HepG2 (cell line): ENCODE results near the gene SMG7. TPM values are rescaled to one million over a fixed set of nuclear protein-coding genes. Genes with fewer than 3 reads are reported as not detected.

Source experiments
- ATAC-seq: fragments of 200-7000 bp; cut with Tn5 transposase; 3 replicates; pipeline ENCODE4 v1.9.1; 2020; ENCODE audit warnings: mild to moderate bottlenecking, moderate library complexity
- BruUV-seq: library from RNA; stranded (reverse); fragments of 400-500 nt; replicated peaks from 2 replicates; lab custom pipeline; 2021; lab: Mats Ljungman, UMichigan
- CTCF ChIA-PET: fragments of 300-600 bp; formaldehyde crosslinking; extraction: SDS; loops from one replicate; lab custom pipeline; 2021; ENCODE audit warnings: low total read pairs, inconsistent platforms, low intra/inter-chr PET ratio; lab: Yijun Ruan, JAX
- POLR2A ChIA-PET: fragments of 350-600 bp; sonication (Branson Sonifier 250); formaldehyde crosslinking; loops from one replicate; lab custom pipeline; 2020; ENCODE audit warnings: antibody characterized with exemption, inconsistent platforms; lab: Yijun Ruan, JAX
- DNase-seq: peaks from one replicate; pipeline ENCODE4 v3.0.0-alpha.2; 2015; ENCODE audit warnings: low spot score
- FAIRE-seq: peaks from 3 replicates; lab custom pipeline; 2011; peaks lifted over from hg19 to GRCh38; lab: Jason Lieb, UNC
- H2AFZ ChIP-seq: one replicate; pipeline ENCODE4 v1.6.1; 2011; ENCODE audit warnings: low read length, inconsistent platforms
- H3K27ac ChIP-seq: fragments of 300-600 bp; 3 replicates; pipeline ENCODE4 v1.8.0; 2011; ENCODE audit warnings: mixed run types, mild to moderate bottlenecking, mixed read lengths, low read length, inconsistent platforms; ENCODE audit not compliant: insufficient read depth; ENCODE audit errors: extremely low read length
- H3K27me3 ChIP-seq, 2 experiments: fragments of 200-600 bp in 1 of 2; 2 replicates in 1 of 2; 3 replicates in 1 of 2; pipeline versions ENCODE4 v1.6.0 to v1.8.0; 2011; ENCODE audit warnings: low read length in 2 of 2, mild to moderate bottlenecking in 2 of 2, moderate library complexity in 2 of 2, inconsistent platforms in 1 of 2; ENCODE audit not compliant: insufficient read depth in 2 of 2, control insufficient read depth in 1 of 2
- H3K36me3 ChIP-seq, 2 experiments: fragments of 200-600 bp in 1 of 2; replicated peaks in 1 of 2; 2 replicates in 1 of 2; 3 replicates in 1 of 2; pipeline versions ENCODE4 v1.5.1 to v1.8.0; 2011; ENCODE audit warnings: low read length in 2 of 2, inconsistent platforms in 1 of 2; ENCODE audit not compliant: insufficient read depth in 2 of 2, control insufficient read depth in 1 of 2
- H3K4me1 ChIP-seq: 2 replicates; pipeline ENCODE4 v1.5.1; 2012; ENCODE audit warnings: low read length, inconsistent platforms; ENCODE audit not compliant: insufficient read depth
- H3K4me2 ChIP-seq: 2 replicates; pipeline ENCODE4 v1.6.0; 2011; ENCODE audit warnings: low read depth, low read length, inconsistent platforms
- H3K4me3 ChIP-seq, 3 experiments: fragments of 200-600 bp in 1 of 3; sonication (generic), shearing (Covaris generic) in 1 of 3; replicated peaks in 1 of 3; 2 replicates each; pipeline ENCODE4 v1.5.1; 2011 to 2016; ENCODE audit warnings: low read length in 3 of 3, inconsistent platforms in 2 of 3, low read depth in 2 of 3, mild to moderate bottlenecking in 2 of 3, control low read depth in 1 of 3, mixed read lengths in 1 of 3; ENCODE audit not compliant: insufficient read depth in 1 of 3
- H3K79me2 ChIP-seq: one replicate; pipeline ENCODE4 v1.6.1; 2011; ENCODE audit warnings: low read length, inconsistent platforms; ENCODE audit not compliant: insufficient read depth
- H3K9ac ChIP-seq: 2 replicates; pipeline ENCODE4 v1.6.0; 2011; ENCODE audit warnings: mild to moderate bottlenecking, low read depth, low read length, inconsistent platforms; ENCODE audit not compliant: insufficient read depth
- H3K9me3 ChIP-seq: 2 replicates; pipeline ENCODE4 v1.5.1; 2012; ENCODE audit warnings: mild to moderate bottlenecking, low read length
- H4K20me1 ChIP-seq: 2 replicates; pipeline ENCODE4 v1.6.0; 2011; ENCODE audit warnings: inconsistent platforms, mild to moderate bottlenecking, low read length, moderate library complexity; ENCODE audit not compliant: insufficient read depth
- ATF7 ChIP-seq, 2 experiments: fragments of 450-650 bp in 1 of 2; sonication (generic) in 1 of 2; formaldehyde crosslinking in 1 of 2; IDR thresholded peaks; 2 replicates each; pipeline versions ENCODE4 v1.4.0 to v1.6.1; 2016 to 2020; ENCODE audit warnings: antibody characterized with exemption in 1 of 2, mild to moderate bottlenecking in 1 of 2, missing genetic modification reagents in 1 of 2
- CEBPB ChIP-seq: IDR thresholded peaks from 2 replicates; pipeline ENCODE4 v1.6.1; 2011; ENCODE audit warnings: low read depth, low read length, improper control_type of control experiment, borderline replicate concordance
- FOXP1 ChIP-seq, 2 experiments: fragments of 450-650 bp in 1 of 2; IDR thresholded peaks; 2 replicates each; pipeline ENCODE4 v1.6.1; 2017 to 2018; ENCODE audit warnings: antibody characterized with exemption in 1 of 2
- HOMEZ ChIP-seq: IDR thresholded peaks from 2 replicates; pipeline ENCODE4 v1.6.1; 2016; ENCODE audit warnings: low read depth
- ZFP36 ChIP-seq: fragments of 150-350 bp; IDR thresholded peaks from 2 replicates; pipeline ENCODE4 v1.6.1; 2018; ENCODE audit warnings: borderline replicate concordance, low read length, low read depth; ENCODE audit not compliant: partially characterized antibody
- ZNF121 ChIP-seq: sonication (generic); formaldehyde crosslinking; IDR thresholded peaks from 2 replicates; pipeline ENCODE4 v1.5.0; 2020; ENCODE audit warnings: mild to moderate bottlenecking, missing genetic modification reagents
- WGBS: methylation state at CpG from one replicate; pipeline ENCODE4 v1.1.6; 2017; ENCODE audit warnings: low lambda C conversion rate; 5-methylcytosine and 5-hydroxymethylcytosine counted together
- in situ Hi-C: cut with HindIII; loops from 2 replicates; pipeline ENCODE4 v1.10.0; 2017; ENCODE audit warnings: low pct_unique_long_range_greater_than_20kb; ENCODE audit not compliant: extremely low pct_ligation_motif_present
- intact Hi-C: fragments of 100-400 bp; cut with micrococcal nuclease; formaldehyde crosslinking; loops from one replicate; pipeline ENCODE4 v1.10.0; 2022; ENCODE audit not compliant: unreplicated experiment
- polyA plus RNA-seq, 8 experiments: library from polyadenylated mRNA; depleted of rRNA in 3 of 8; stranded (reverse) in 7 of 8; unstranded in 1 of 8; fragments of >200 nt; fragmentation: Illumina TruSeq in 4 of 8; extraction: Trizol in 4 of 8; gene quantifications; 2 replicates each; pipeline versions ENCODE4 v1.2.1 to v1.2.3, GENCODE V29; 2011 to 2016; ENCODE audit warnings: low read depth in 4 of 8, missing spikeins in 1 of 8, mixed read lengths in 1 of 8; ENCODE audit not compliant: insufficient read depth in 1 of 8
- total RNA-seq, 5 experiments: library from RNA; depleted of rRNA; stranded (reverse); fragments of >200 nt; fragmentation: Illumina TruSeq; extraction: Trizol; gene quantifications; 2 replicates each; pipeline ENCODE4 v1.2.3, GENCODE V29; 2016; ENCODE audit warnings: low read depth in 1 of 5

The SMG7 gene
- total and polyA plus RNA-seq, 2 of the 13 experiments (the other 11 are each of a cell fraction or from before 2014, with no cell fraction given): 14.9 to 27.9 TPM

- Histone ChIP-seq H3K9me3 (no peaks in the 10 kb centered on the region), H4K20me1 (peaks cover 3% of the 10 kb centered on the region; the same call in 1 of the 2 replicates), H3K36me3 (peaks cover 0 to 5% of the 10 kb centered on the region in 2 experiments; a peak in 2 of 5 replicates), H3K27me3 (no peaks in the 10 kb centered on the region), H3K79me2 (peaks cover 83% of the 10 kb centered on the region), H3K4me3 (no peak overlapping the region), H3K9ac (no peak overlapping the region), H2AFZ (no peak overlapping the region), H3K27ac (no peak overlapping the region), H3K4me1 (no peaks in the 10 kb centered on the region), H3K4me2 (no peak overlapping the region)
- no peak for ATAC-seq
- no peak for TF ChIP-seq ZFP36
- peak; percentile 64 for TF ChIP-seq ATF7 (IDR thresholded peaks at IDR 0.05)
- TF ChIP-seq ATF7 (CRISPR knock-in tag; IDR thresholded peaks at IDR 0.05): no peak
- ChIA-PET POLR2A (no interaction called here), CTCF (no interaction called here)
- no TSS peak for BruUV-seq
- in situ Hi-C loops: no loop called here
- intact Hi-C loops: no loop called here
- WGBS: 99% methylated on average over 5 of the region's 5 CpGs
- no peak for FAIRE-seq
- DNase-seq: no peak
Measured at GRCh38 chr1:183490932-183491331, 18.6 kb downstream of the SMG7 start.

- ATAC-seq: no peak
- no peak for DNase-seq
- H3K4me2 ChIP-seq: no peak overlapping the region
- no peak overlapping the region for H3K4me3 ChIP-seq
- in situ Hi-C loops: no loop called here
- CTCF ChIA-PET: no interaction called here
- 96% methylated on average over 12 of the region's 12 CpGs for WGBS
- H3K79me2 ChIP-seq: peaks cover 79% of the 10 kb centered on the region
- intact Hi-C loops: no loop called here
- H3K9me3 ChIP-seq: no peaks in the 10 kb centered on the region
- no peak overlapping the region for H3K27ac ChIP-seq
- H3K4me1 ChIP-seq: no peaks in the 10 kb centered on the region
- TF ChIP-seq ZNF121 (CRISPR knock-in tag) (peak; percentile 61; the same call in 1 of the 2 replicates), FOXP1 (IDR thresholded peaks at IDR 0.05) (no peak), FOXP1 (CRISPR knock-in tag; IDR thresholded peaks at IDR 0.05) (no peak), HOMEZ (peak; percentile 36; the same call in 1 of the 2 replicates), CEBPB (0 out of 2 replicates have a peak, but pooled peaks have one; percentile 9)
- H3K9ac ChIP-seq: no peak overlapping the region
- POLR2A ChIA-PET: no interaction called here
- H4K20me1 ChIP-seq: peaks cover 3% of the 10 kb centered on the region; the same call in 1 of the 2 replicates
- H3K36me3 ChIP-seq: peaks cover 1 to 5% of the 10 kb centered on the region in 2 experiments; a peak in 2 of 5 replicates
- H3K27me3 ChIP-seq: no peaks in the 10 kb centered on the region
- BruUV-seq: no TSS peak
- FAIRE-seq: no peak
- no peak overlapping the region for H2AFZ ChIP-seq
Measured at GRCh38 chr1:183493540-183494245, 21.4 kb downstream of the SMG7 start.
